Activated CD4-positive, alpha-beta T cell treated with anti-CD3 and anti-CD28 coated beads for 48 hours (primary cell): Measurements from ENCODE around the gene AP2B1.

Experiments used
- DNase-seq: peaks from one replicate; pipeline ENCODE4 v3.0.0-alpha.2; 2020

Gene AP2B1

GRCh38 chr17:35731917-35732805, 145.0 kb downstream of the AP2B1 start:
- DNase-seq = no peak

GRCh38 chr17:35732806-35733136, 145.6 kb downstream of the AP2B1 start:
- DNase-seq = no peak

- DNase-seq = no peak
These were observed 146.2 kb downstream of the AP2B1 start for GRCh38 chr17:35733366-35733765.

GRCh38 chr17:35734396-35734795, 147.3 kb downstream of the AP2B1 start:
- DNase-seq = no peak

- DNase-seq = no peak
These were observed 148.1 kb downstream of the AP2B1 start for GRCh38 chr17:35735036-35735805.

- no peak for DNase-seq
These were observed 149.1 kb downstream of the AP2B1 start for GRCh38 chr17:35736236-35736635.

GRCh38 chr17:35738519-35739133, 151.5 kb downstream of the AP2B1 start:
- no peak for DNase-seq

- DNase-seq = no peak
These were observed 153.1 kb downstream of the AP2B1 start for GRCh38 chr17:35740216-35740615.

- peak; percentile 50 for DNase-seq
These were observed 154.1 kb downstream of the AP2B1 start for GRCh38 chr17:35740997-35741931.

GRCh38 chr17:35742496-35742895, 155.4 kb downstream of the AP2B1 start:
- DNase-seq = no peak

GRCh38 chr17:35742896-35743477, 155.9 kb downstream of the AP2B1 start:
- DNase-seq = no peak

GRCh38 chr17:35743626-35744328, 156.7 kb downstream of the AP2B1 start:
- DNase-seq = peak; percentile 49

GRCh38 chr17:35744830-35745229, 157.7 kb downstream of the AP2B1 start:
- DNase-seq = no peak

GRCh38 chr17:35745246-35745645, 158.1 kb downstream of the AP2B1 start:
- no peak for DNase-seq

GRCh38 chr17:35745749-35746320, 158.7 kb downstream of the AP2B1 start:
- DNase-seq = no peak

GRCh38 chr17:35747540-35748017, 160.5 kb downstream of the AP2B1 start:
- DNase-seq = peak; percentile 87

- no peak for DNase-seq
These were observed 161.3 kb downstream of the AP2B1 start for GRCh38 chr17:35748341-35748841.

- no peak for DNase-seq
These were observed 161.9 kb downstream of the AP2B1 start for GRCh38 chr17:35748979-35749378.

GRCh38 chr17:35749560-35750412, 162.7 kb downstream of the AP2B1 start:
- peak; percentile 43 for DNase-seq
